Body of pancreas (tissue), 4 donors: ENCODE results near the gene ADAMTS1. TPM values are rescaled to one million over a fixed set of nuclear protein-coding genes. Genes with fewer than 3 reads are reported as not detected.

ENCODE experiments used
- ATAC-seq: fragments of 150-250 bp; one replicate; pipeline ENCODE4 v1.9.1; 2016
- DNase-seq, 4 donors: peaks; one replicate each; pipeline ENCODE4 v3.0.0-alpha.2; 2019
- H3K27ac ChIP-seq, 4 donors: fragments of 200-600 bp; sonication (generic); 1 replicate in 3 of 4; 2 replicates in 1 of 4; pipeline versions ENCODE4 v1.5.1 to v1.6.1; 2016 to 2019; ENCODE audit warnings: mild to moderate bottlenecking in 1 of 4, mixed read lengths in 1 of 4, moderate library complexity in 1 of 4
- H3K27me3 ChIP-seq, 2 donors: fragments of 200-600 bp; sonication (generic); one replicate each; pipeline ENCODE4 v1.6.0; 2016; ENCODE audit warnings: mild to moderate bottlenecking in 1 of 2
- H3K36me3 ChIP-seq, 2 donors: fragments of 200-600 bp; sonication (generic); replicated peaks in 1 of 2; 2 replicates each; pipeline ENCODE4 v1.5.1; 2016; ENCODE audit warnings: low read depth in 2 of 2; ENCODE audit not compliant: insufficient read depth in 1 of 2
- H3K4me1 ChIP-seq: fragments of 200-600 bp; sonication (generic); one replicate; pipeline ENCODE4 v1.6.0; 2016
- H3K4me3 ChIP-seq, 2 donors: fragments of 200-600 bp; sonication (generic); 1 replicate in 1 of 2; 2 replicates in 1 of 2; pipeline ENCODE4 v1.5.1; 2016 to 2019
- H3K9me3 ChIP-seq, 3 donors: fragments of 200-600 bp; sonication (generic); 1 replicate in 2 of 3; 2 replicates in 1 of 3; pipeline ENCODE4 v1.5.1; 2016
- POLR2A ChIP-seq, 3 donors: fragments of 450-650 bp; IDR thresholded peaks; one replicate each; pipeline ENCODE4 v1.6.1; 2016; ENCODE audit warnings: antibody characterized with exemption in 3 of 3, mild to moderate bottlenecking in 2 of 3
- WGBS, 2 donors: methylation state at CpG; one replicate each; pipeline ENCODE4 v1.1.5; 2017; 5-methylcytosine and 5-hydroxymethylcytosine counted together
- intact Hi-C: fragments of 100-400 bp; cut with DNase I; formaldehyde crosslinking; loops from one replicate; pipeline ENCODE4 v1.15.1; 2023
- total RNA-seq, 2 donors: library from RNA; depleted of rRNA; stranded (reverse); fragments of >200 nt; gene quantifications; one replicate each; pipeline ENCODE4 v1.1.0, GENCODE V29; 2016
- TF ChIP-seq, protein P1 (sequence below), 7 experiments: fragments of 450-650 bp in 4 of 7; fragments of 200-600 bp in 3 of 7; sonication (generic) in 3 of 7; IDR thresholded peaks; one replicate each; pipeline ENCODE4 v1.5.1; 2016 to 2019; ENCODE audit warnings: antibody characterized with exemption in 7 of 7

ADAMTS1 gene
- total RNA-seq, 2 donors from 2014 or later, result 47.0 to 104 TPM

DNA sequence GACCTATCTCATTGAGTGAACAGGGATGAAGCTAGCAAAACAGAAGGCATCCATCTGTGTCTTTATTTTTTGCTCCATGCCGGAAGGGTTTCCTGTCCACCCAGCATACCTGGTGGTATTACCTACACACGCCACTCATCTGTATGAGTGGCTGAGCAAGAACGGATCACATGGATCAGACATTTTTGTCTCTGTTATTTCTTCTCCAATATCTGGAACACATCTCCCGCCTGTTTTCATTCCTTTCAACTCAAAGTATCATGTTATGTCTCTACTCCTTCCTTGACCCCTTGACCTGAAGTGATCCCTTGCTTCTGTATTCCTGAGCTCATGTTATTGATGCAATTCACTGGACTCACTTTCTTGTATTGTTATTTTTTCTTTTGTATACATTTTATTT, 24.7 kb downstream of the ADAMTS1 start:
- DNase-seq, result no peak
- intact Hi-C loops, result no loop called here
- no peak overlapping the region for H3K27ac ChIP-seq
- no peaks in the 10 kb centered on the region for H3K4me1 ChIP-seq
- H3K27me3 ChIP-seq, result no peaks in the 10 kb centered on the region
- H3K4me3 ChIP-seq, result no peak overlapping the region
- no peaks in the 10 kb centered on the region for H3K9me3 ChIP-seq
- H3K36me3 ChIP-seq, result no peaks in the 10 kb centered on the region
- no peak for ATAC-seq
- no peak for TF ChIP-seq POLR2A (IDR thresholded peaks at IDR 0.05)
- TF ChIP-seq, protein P1, sequence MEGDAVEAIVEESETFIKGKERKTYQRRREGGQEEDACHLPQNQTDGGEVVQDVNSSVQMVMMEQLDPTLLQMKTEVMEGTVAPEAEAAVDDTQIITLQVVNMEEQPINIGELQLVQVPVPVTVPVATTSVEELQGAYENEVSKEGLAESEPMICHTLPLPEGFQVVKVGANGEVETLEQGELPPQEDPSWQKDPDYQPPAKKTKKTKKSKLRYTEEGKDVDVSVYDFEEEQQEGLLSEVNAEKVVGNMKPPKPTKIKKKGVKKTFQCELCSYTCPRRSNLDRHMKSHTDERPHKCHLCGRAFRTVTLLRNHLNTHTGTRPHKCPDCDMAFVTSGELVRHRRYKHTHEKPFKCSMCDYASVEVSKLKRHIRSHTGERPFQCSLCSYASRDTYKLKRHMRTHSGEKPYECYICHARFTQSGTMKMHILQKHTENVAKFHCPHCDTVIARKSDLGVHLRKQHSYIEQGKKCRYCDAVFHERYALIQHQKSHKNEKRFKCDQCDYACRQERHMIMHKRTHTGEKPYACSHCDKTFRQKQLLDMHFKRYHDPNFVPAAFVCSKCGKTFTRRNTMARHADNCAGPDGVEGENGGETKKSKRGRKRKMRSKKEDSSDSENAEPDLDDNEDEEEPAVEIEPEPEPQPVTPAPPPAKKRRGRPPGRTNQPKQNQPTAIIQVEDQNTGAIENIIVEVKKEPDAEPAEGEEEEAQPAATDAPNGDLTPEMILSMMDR (IDR thresholded peaks at IDR 0.05), result no peak
- WGBS, 2 donors, result 56 to 63% methylated on average over 4 of the region's 4 CpGs

DNA sequence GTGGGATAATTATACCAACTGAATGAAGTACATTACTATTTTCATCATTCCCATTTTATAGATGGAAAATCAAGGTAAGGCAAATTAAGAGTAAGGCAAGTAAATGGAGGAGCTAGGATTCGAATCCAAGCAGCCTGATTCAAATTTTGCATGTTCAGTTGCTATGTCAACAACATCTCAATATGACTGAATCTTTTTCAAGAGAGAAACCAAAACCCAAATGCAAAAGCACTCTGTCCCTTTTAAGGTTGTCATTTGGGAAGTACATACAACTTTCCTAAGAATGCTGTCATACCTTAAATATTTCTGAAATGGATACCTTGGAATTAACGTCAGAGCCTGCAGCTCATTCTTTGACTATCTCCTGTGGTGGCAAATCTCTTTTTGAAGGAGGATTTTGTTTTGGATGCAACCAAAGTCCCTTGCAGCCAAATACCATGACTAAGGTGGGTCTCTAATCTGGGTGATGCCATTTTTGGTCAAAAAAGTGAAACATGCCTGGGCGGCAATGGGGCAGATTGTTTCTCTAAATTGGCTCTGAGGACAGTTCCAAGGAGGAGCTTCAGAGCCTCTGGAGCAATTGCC, 25.4 kb downstream of the ADAMTS1 start:
- intact Hi-C loops, result no loop called here
- Histone ChIP-seq H3K36me3 (no peaks in the 10 kb centered on the region), H3K4me1 (no peaks in the 10 kb centered on the region), H3K9me3 (no peaks in the 10 kb centered on the region), H3K27me3 (no peaks in the 10 kb centered on the region), H3K4me3 (no peak overlapping the region), H3K27ac (no peak overlapping the region)
- DNase-seq (no peak), ATAC-seq (no peak)
- 69% methylated on average over 3 of the region's 3 CpGs for WGBS, 2 donors
- TF ChIP-seq, protein P1 (IDR thresholded peaks at IDR 0.05), result no peak
- no peak for TF ChIP-seq POLR2A (IDR thresholded peaks at IDR 0.05)

DNA sequence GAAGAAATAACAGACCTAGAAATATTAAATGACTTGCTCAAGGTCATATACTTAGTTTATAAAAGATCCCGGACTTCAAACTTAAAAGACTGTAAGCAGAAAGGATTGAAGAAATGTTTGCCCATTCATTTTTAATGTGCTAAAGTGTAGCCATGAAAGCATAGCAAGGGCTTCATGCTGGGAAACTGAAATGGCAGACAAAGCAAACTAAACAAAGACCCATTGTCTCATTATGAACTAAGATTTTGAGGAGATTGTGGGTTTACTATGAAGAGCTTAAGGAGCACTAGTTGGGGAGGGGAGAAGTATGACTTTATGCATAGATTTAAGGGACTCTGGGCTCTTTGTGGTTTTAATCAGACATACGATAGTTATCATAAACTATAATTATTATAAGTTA, 26.3 kb downstream of the ADAMTS1 start:
- Histone ChIP-seq H3K27ac (no peak overlapping the region), H3K9me3 (no peaks in the 10 kb centered on the region), H3K4me1 (no peaks in the 10 kb centered on the region), H3K36me3 (no peaks in the 10 kb centered on the region), H3K27me3 (no peaks in the 10 kb centered on the region), H3K4me3 (no peak overlapping the region)
- intact Hi-C loops, result no loop called here
- no peak for TF ChIP-seq POLR2A (IDR thresholded peaks at IDR 0.05)
- TF ChIP-seq, protein P1 (IDR thresholded peaks at IDR 0.05), result no peak
- WGBS, 2 donors, result 70 to 73% methylated on average over 2 of the region's 2 CpGs
- ATAC-seq, result no peak
- no peak for DNase-seq

DNA sequence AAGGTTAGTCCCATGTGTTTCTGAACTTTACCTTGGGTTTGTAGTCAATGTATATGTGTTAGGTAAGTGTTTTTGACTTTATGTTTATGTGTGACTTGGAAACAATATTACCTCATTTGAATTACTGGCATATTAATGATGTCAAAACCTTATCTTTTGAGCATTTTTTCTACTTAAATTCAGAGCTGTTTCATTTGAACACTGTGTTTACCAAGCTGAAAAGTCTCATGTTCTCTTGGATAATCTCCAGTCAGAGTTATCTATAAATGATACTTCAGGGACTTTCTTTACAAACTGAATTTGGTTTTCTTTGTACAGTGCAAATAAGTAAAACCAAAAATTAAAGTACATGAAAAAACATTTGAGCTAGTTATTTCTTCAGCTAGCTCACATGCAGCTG, 30.0 kb downstream of the ADAMTS1 start:
- no peak overlapping the region for H3K4me3 ChIP-seq
- H3K36me3 ChIP-seq, result no peaks in the 10 kb centered on the region
- no peak overlapping the region for H3K27ac ChIP-seq
- H3K4me1 ChIP-seq, result no peaks in the 10 kb centered on the region
- H3K9me3 ChIP-seq, result no peaks in the 10 kb centered on the region
- TF ChIP-seq POLR2A (IDR thresholded peaks at IDR 0.05), result no peak
- TF ChIP-seq, protein P1 (IDR thresholded peaks at IDR 0.05), result no peak
- H3K27me3 ChIP-seq, result no peaks in the 10 kb centered on the region
- DNase-seq (no peak), ATAC-seq (no peak)
- intact Hi-C loops, result no loop called here

DNA sequence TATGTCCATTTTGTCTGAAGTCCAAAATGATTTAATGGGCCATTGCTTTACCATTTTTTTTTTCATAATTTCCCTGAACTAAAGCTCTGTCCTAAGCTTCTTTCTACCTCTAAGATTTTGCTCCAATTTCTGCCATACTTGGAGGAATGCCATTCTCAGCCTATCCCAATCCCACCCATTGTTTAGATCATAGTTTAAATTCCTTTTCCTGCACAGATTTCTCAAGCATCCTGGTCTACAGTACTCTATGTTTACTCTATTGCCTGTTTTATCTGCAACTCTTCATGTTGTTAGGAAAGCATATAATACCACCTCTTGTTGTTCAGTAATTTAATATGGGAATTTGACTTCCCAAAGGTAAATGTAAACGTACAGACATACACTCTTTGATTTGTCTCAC, 30.8 kb downstream of the ADAMTS1 start:
- Histone ChIP-seq H3K4me1 (no peaks in the 10 kb centered on the region), H3K27me3 (no peaks in the 10 kb centered on the region), H3K9me3 (no peaks in the 10 kb centered on the region), H3K4me3 (no peak overlapping the region), H3K36me3 (no peaks in the 10 kb centered on the region), H3K27ac (no peak overlapping the region)
- intact Hi-C loops, result no loop called here
- no peak for ATAC-seq
- no peak for TF ChIP-seq POLR2A (IDR thresholded peaks at IDR 0.05)
- TF ChIP-seq, protein P1 (IDR thresholded peaks at IDR 0.05), result no peak
- 0 to 43% methylated on average over 1 of the region's 1 CpG for WGBS, 2 donors
- no peak for DNase-seq
